ENCODE data around the gene ADH5. TPM values are rescaled to one million over a fixed set of nuclear protein-coding genes. Genes with fewer than 3 reads are reported as not detected.
"Not testable (repeated sequence)": the region's sequence is repeated elsewhere in the genome, so short reads cannot be mapped to it uniquely, and the experiment has no call there.

The ADH5 gene
- total RNA-seq, 4 donors from 2014 or later = 126 to 227 (median 161) TPM

DNA sequence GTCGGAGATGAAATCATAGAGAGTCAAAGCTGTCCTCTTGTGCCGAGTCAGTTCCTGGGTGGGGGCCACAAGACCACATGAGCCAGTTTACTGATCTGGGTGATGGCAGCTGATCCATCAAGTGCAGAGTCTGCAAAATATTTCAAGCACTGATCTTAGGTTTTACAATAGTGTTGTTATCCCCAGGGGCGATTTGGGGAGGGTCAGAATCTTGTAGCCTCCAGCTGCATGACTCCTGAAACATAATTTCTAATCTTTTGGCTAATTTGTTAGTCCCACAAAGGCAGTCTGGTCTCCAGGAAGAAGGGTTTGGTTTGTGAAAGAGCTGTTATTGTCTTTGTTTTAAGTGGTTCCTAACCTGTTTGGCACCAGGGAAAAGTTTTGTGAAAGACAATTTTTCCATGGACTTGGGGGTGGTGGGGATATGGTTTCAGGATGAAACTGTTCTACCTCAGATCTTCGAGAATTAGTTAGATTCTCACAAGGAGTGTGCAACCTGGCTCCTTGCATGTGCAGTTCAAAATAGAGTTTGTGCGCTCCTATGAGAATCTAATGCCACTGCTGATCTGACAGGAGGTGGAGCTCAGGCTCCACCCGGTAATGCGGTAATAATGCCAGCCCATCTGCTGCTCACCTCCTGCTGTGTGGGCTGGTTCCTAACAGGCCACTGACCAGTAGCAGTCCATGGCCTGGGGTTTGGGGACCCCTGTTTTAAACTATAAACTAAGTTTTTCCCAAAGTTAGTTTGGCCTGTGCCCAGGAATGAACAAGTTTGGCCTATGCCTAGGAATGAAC is 63.9 kb downstream of the ADH5 start:
- TF ChIP-seq, protein P1, sequence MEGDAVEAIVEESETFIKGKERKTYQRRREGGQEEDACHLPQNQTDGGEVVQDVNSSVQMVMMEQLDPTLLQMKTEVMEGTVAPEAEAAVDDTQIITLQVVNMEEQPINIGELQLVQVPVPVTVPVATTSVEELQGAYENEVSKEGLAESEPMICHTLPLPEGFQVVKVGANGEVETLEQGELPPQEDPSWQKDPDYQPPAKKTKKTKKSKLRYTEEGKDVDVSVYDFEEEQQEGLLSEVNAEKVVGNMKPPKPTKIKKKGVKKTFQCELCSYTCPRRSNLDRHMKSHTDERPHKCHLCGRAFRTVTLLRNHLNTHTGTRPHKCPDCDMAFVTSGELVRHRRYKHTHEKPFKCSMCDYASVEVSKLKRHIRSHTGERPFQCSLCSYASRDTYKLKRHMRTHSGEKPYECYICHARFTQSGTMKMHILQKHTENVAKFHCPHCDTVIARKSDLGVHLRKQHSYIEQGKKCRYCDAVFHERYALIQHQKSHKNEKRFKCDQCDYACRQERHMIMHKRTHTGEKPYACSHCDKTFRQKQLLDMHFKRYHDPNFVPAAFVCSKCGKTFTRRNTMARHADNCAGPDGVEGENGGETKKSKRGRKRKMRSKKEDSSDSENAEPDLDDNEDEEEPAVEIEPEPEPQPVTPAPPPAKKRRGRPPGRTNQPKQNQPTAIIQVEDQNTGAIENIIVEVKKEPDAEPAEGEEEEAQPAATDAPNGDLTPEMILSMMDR (IDR thresholded peaks at IDR 0.05) = no peak
- DNase-seq (ENCODE audit: low spot score) = no peak
- no peak for ATAC-seq (ENCODE audit: low FRiP score)

DNA sequence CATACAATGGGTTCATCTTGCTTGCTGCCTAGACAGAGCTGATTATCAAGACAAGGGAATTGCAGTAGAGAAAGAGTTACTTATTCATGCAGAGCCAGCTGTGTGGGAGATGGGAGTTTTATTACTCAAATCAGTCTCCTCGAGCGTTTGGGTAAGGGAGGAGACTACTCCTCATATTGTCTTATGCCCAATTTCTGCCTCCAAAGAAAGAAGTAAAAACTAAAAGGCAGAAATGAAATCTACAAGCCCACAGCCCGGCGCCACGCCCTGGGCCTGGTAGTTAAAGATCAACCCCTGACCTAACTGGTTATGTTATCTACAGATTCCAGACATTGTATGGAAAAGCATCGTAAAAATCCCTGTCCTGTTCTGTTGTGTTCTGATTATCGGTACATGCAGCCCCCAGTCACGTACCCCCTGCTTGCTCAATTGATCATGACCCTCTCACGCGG is 64.8 kb downstream of the ADH5 start:
- not testable (repeated sequence) for ATAC-seq (ENCODE audit: low FRiP score); DNase-seq (ENCODE audit: low spot score)

DNA sequence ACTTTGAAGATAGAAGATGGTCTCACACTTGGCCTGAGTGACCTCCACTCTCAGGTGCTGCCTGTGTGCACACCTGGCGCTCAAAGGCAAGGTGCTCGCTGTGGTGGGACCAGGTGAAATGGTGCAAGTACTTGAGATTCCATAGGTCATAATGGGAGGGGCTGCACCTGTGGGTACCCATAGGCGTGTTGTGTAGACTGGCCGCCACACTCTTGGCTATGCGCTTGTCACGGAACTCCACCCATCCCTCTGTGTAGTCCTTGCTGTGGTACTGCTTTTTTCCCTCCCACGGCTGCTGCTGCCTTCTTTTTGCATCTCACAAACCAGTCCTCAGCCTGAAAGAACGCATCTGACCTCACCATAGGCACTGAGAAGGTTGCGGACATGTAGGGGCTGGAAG is 66.0 kb downstream of the ADH5 start:
- TF ChIP-seq, protein P1 (IDR thresholded peaks at IDR 0.05) = no peak
- DNase-seq (ENCODE audit: low spot score) = no peak
- ATAC-seq (ENCODE audit: low FRiP score) = no peak

DNA sequence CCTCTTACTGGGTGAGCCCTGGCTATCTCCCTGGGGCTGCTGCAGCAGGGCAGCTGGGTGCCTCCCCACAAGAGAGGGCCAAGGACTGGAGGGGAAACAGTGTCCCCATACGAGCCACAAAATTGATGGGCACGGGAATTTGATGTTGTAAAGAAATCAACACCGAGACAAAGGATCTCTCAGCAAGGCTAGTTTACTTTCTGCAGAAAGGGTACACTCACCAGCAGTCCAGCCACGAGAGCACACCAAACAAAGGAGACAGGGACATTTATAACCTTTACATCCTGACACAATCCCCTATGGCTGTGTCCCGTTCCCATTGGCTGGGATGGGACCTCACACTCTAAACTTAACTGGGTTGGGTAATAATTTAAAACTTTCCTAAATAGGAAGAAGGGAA is 67.2 kb downstream of the ADH5 start:
- no peak for ATAC-seq (ENCODE audit: low FRiP score)
- TF ChIP-seq, protein P1 (IDR thresholded peaks at IDR 0.05) = no peak
- DNase-seq (ENCODE audit: low spot score) = no peak

Other genes with a start within 250 kb of the ADH5 start
- 100 to 1,000 TPM in 1 of 4 donors, 10 to 100 TPM in 3; 62.5 to 208 (median 74.1) TPM for gene EIF4E, start 159.7 kb downstream of the ADH5 start, total RNA-seq
- gene METAP1, start 93.1 kb downstream of the ADH5 start, total RNA-seq = 10 to 100 TPM; 21.7 to 37.0 (median 26.5) TPM
- gene ADH4, start 55.5 kb upstream of the ADH5 start, total RNA-seq = 1 to 10 TPM; 1.2 to 5.6 (median 3.6) TPM
- under 1 TPM in 3 of 4 donors, not detected in 1; 0.19 to 0.50 (median 0.36) TPM for gene ADH6, start 130.5 kb upstream of the ADH5 start, total RNA-seq
- 10 to 100 TPM in 2 of 4 donors, under 1 TPM in 1, not detected in 1; 0.96 to 19.3 (median 13.6) TPM for gene ADH1A, start 202.2 kb upstream of the ADH5 start, total RNA-seq
- 1,000 to 10,000 TPM; 1,681 to 8,339 (median 3,297) TPM for gene ADH1B, start 232.6 kb upstream of the ADH5 start, total RNA-seq

Measured in omental fat pad (tissue), 4 donors.